ENCODE measurements around the gene RAP2B. TPM values are rescaled to one million over a fixed set of nuclear protein-coding genes. Genes with fewer than 3 reads are reported as not detected.
"Not testable (repeated sequence)": the region's sequence is repeated elsewhere in the genome, so short reads cannot be mapped to it uniquely, and the experiment has no call there.

Gene RAP2B
- total RNA-seq, 1 donor from 2014 or later: 12.0 TPM

DNA sequence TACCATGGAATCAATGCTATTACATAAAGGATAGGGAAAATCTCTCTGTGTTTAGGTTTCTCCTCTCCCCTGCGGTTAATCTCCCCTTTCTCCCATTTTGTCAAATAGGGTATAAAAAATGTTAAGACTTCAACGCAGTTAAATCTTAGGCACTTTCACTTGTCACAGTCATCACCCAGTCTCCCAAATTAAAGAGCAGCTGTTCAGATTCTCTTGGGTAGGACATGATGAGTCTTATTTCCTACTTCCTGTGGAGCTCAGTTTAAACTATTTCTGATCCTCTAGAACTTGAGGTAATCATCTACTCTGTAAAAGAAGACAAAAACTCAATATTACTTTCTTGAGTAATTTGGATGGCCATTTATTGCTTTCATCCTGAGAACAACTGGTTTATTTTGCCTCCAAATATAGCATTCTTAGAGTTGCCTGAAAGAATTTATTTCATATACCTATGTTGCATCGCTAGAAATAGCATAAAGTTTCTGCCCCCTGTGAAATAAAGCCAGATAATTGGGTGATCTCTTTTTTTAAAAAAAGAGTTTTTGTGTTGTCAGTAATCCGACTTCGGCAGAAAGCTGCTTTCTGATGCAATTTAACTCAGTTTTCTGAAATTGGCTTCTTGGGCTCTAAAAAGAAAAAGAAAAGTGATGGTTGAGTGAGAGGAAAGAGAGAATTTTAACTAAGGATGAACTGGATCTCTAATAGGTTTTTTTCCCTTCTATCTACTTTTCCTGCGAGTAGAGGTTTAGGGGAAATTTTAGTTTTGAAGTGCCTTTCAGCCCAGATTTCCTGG is 20.7 kb downstream of the RAP2B start:
- Histone ChIP-seq H3K36me3 (ENCODE audit: control insufficient read depth in 3 of 3, insufficient read depth in 3 of 3, low read length in 3 of 3) (no peaks in the 10 kb centered on the region), H3K27ac (ENCODE audit: low read depth, low read length) (no peak overlapping the region), H3K27me3 (ENCODE audit: control insufficient read depth in 3 of 3, insufficient read depth in 3 of 3, low read length in 3 of 3) (no peaks in the 10 kb centered on the region), H3K9me3 (ENCODE audit: control insufficient read depth in 3 of 3, low read length in 3 of 3) (no peaks in the 10 kb centered on the region), H3K4me3 (ENCODE audit: low read length in 3 of 3) (no peak overlapping the region), H3K9ac (ENCODE audit: low read depth in 1 of 3, low read length in 3 of 3) (no peak overlapping the region), H3K4me1 (ENCODE audit: control insufficient read depth in 3 of 3, insufficient read depth in 3 of 3, low read length in 3 of 3) (no peaks in the 10 kb centered on the region)

DNA sequence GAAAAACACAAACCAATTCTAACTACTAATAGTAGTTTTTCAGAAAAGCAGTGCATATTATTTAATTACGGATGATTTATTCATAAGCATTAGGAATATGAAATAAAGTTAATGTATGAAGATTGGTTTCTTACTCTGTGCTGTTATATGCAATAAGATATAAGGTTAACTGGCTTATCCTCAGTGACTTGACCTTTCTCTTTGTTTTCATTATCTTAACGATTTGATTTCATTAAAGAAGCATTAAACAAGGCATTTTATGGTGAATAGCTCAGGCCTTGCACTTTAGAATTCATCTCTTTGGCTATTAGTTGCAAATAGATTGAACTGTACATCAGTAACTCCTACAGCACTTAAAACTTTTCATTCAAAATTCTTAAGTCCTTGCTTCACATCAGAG is 28.9 kb downstream of the RAP2B start:
- no peaks in the 10 kb centered on the region for H3K4me1 ChIP-seq (ENCODE audit: control insufficient read depth in 3 of 3, insufficient read depth in 3 of 3, low read length in 3 of 3)
- H3K9me3 ChIP-seq (ENCODE audit: control insufficient read depth in 3 of 3, low read length in 3 of 3): no peaks in the 10 kb centered on the region
- H3K27ac ChIP-seq (ENCODE audit: low read depth, low read length): no peak overlapping the region
- no peaks in the 10 kb centered on the region for H3K36me3 ChIP-seq (ENCODE audit: control insufficient read depth in 3 of 3, insufficient read depth in 3 of 3, low read length in 3 of 3)
- H3K9ac ChIP-seq (ENCODE audit: low read depth in 1 of 3, low read length in 3 of 3): no peak overlapping the region
- no peak overlapping the region for H3K4me3 ChIP-seq (ENCODE audit: low read length in 3 of 3)
- H3K27me3 ChIP-seq (ENCODE audit: control insufficient read depth in 3 of 3, insufficient read depth in 3 of 3, low read length in 3 of 3): no peaks in the 10 kb centered on the region

DNA sequence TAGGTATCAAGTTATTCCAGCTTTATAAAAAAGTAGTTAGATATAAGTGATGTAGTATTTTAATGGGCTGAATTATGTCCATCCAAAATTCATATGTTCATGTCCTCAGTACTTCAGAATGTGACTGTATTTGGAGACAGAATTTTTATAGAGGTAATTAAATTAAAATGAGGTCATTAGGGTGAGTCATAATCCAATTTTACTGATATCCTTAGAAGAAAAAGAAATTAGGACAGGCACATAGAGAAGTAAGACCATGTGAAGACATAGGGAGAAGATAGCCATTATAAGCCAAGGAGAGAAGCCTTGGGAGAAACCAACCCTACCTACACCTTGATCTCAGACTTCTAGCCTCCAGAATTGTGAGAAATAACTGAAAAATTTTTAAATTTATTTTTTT is 30.3 kb downstream of the RAP2B start:
- H3K9me3 ChIP-seq (ENCODE audit: control insufficient read depth in 3 of 3, low read length in 3 of 3): no peaks in the 10 kb centered on the region
- H3K4me1 ChIP-seq (ENCODE audit: control insufficient read depth in 3 of 3, insufficient read depth in 3 of 3, low read length in 3 of 3): no peaks in the 10 kb centered on the region
- no peaks in the 10 kb centered on the region for H3K27me3 ChIP-seq (ENCODE audit: control insufficient read depth in 3 of 3, insufficient read depth in 3 of 3, low read length in 3 of 3)
- no peak overlapping the region for H3K4me3 ChIP-seq (ENCODE audit: low read length in 3 of 3)
- H3K36me3 ChIP-seq (ENCODE audit: control insufficient read depth in 3 of 3, insufficient read depth in 3 of 3, low read length in 3 of 3): no peaks in the 10 kb centered on the region
- no peak overlapping the region for H3K27ac ChIP-seq (ENCODE audit: low read depth, low read length)
- H3K9ac ChIP-seq (ENCODE audit: low read depth in 1 of 3, low read length in 3 of 3): no peak overlapping the region

DNA sequence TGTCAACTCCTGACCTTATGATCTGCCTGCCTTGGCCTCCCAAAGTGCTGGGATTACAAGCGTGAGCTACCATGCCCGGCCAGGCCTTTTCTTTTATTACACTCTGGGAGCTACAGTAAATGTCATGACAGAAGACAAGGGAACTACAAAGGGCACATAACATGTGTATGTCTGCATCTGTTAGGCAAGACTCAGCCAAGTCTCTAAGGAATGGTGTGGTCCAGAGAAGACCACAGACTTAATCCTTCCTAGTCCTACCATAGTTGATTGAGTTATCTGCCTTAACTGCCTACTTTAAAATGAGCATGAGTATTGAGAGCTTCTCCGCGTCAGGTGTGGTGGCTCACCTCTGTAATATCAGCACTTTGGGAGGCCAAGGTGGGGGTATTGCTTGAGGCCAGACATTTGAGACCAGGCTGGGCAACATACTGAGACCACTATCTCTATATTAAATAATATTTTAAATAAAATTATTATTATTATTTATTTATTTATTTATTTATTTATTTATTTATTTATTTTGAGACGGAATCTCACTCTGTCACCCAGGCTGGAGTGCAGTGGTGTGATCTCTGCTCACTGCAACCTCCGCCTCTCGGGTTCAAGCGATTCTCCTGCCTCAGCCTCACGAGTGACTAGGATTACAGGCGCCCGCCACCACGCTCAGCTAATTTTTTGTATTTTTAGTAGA is 31.9 kb downstream of the RAP2B start:
- not testable (repeated sequence) for H3K27me3 ChIP-seq (ENCODE audit: control insufficient read depth in 3 of 3, insufficient read depth in 3 of 3, low read length in 3 of 3); H3K4me3 ChIP-seq (ENCODE audit: low read length in 3 of 3); H3K9ac ChIP-seq (ENCODE audit: low read depth in 1 of 3, low read length in 3 of 3); H3K36me3 ChIP-seq (ENCODE audit: control insufficient read depth in 3 of 3, insufficient read depth in 3 of 3, low read length in 3 of 3); H3K9me3 ChIP-seq (ENCODE audit: control insufficient read depth in 3 of 3, low read length in 3 of 3); H3K27ac ChIP-seq (ENCODE audit: low read depth, low read length); H3K4me1 ChIP-seq (ENCODE audit: control insufficient read depth in 3 of 3, insufficient read depth in 3 of 3, low read length in 3 of 3)

DNA sequence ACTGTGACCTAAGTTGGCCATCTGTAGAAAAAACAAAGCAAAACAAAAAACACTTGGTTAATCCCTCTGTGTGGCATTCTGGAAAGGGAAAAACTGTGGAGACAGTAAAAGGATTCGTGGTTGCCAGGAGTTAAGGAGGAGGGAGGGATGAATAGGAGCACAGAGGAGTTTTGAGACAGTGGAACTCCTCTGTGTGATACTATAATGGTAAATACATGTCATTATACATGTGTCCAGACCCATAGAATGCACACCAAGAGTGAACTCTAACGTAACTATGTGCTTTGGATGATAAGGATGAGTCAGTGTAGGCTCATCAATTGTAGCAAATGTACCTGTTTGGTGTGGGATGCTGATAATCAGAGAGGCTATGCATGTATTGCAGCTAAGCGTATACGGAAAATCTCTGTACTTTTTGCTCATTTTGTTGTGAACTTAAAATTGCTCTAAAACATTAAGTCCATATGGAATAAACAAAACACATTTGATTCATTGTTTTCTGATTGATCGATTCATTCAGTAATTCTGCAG is 33.4 kb downstream of the RAP2B start:
- Histone ChIP-seq H3K9ac (ENCODE audit: low read depth in 1 of 3, low read length in 3 of 3) (no peak overlapping the region), H3K4me1 (ENCODE audit: control insufficient read depth in 3 of 3, insufficient read depth in 3 of 3, low read length in 3 of 3) (no peaks in the 10 kb centered on the region), H3K4me3 (ENCODE audit: low read length in 3 of 3) (no peak overlapping the region), H3K27ac (ENCODE audit: low read depth, low read length) (no peak overlapping the region), H3K27me3 (ENCODE audit: control insufficient read depth in 3 of 3, insufficient read depth in 3 of 3, low read length in 3 of 3) (no peaks in the 10 kb centered on the region), H3K36me3 (ENCODE audit: control insufficient read depth in 3 of 3, insufficient read depth in 3 of 3, low read length in 3 of 3) (no peaks in the 10 kb centered on the region), H3K9me3 (ENCODE audit: control insufficient read depth in 3 of 3, low read length in 3 of 3) (no peaks in the 10 kb centered on the region)

DNA sequence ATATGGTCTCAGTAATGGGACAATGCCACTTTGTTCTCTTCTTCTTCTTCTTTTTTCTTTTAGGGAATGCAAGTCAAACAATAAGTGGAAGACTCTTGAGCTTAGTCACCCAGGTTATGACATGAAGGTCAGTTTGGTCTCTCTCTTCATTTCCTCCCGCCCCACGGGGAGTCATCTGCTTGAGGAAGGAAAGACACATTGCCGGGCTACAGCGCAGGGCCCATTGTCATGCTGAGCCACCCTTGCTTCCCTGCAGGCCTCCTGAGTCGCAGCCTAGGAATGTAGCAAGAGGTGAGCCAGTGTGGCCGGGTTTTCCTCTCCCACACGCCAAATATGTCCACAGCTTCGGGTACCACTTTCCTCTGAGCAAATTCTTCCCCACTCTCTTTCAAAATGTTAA is 47.6 kb downstream of the RAP2B start:
- Histone ChIP-seq H3K27me3 (ENCODE audit: control insufficient read depth in 3 of 3, insufficient read depth in 3 of 3, low read length in 3 of 3) (no peaks in the 10 kb centered on the region), H3K9ac (ENCODE audit: low read depth in 1 of 3, low read length in 3 of 3) (no peak overlapping the region), H3K4me3 (ENCODE audit: low read length in 3 of 3) (no peak overlapping the region), H3K4me1 (ENCODE audit: control insufficient read depth in 3 of 3, insufficient read depth in 3 of 3, low read length in 3 of 3) (no peaks in the 10 kb centered on the region), H3K9me3 (ENCODE audit: control insufficient read depth in 3 of 3, low read length in 3 of 3) (no peaks in the 10 kb centered on the region), H3K27ac (ENCODE audit: low read depth, low read length) (no peak overlapping the region), H3K36me3 (ENCODE audit: control insufficient read depth in 3 of 3, insufficient read depth in 3 of 3, low read length in 3 of 3) (no peaks in the 10 kb centered on the region)

DNA sequence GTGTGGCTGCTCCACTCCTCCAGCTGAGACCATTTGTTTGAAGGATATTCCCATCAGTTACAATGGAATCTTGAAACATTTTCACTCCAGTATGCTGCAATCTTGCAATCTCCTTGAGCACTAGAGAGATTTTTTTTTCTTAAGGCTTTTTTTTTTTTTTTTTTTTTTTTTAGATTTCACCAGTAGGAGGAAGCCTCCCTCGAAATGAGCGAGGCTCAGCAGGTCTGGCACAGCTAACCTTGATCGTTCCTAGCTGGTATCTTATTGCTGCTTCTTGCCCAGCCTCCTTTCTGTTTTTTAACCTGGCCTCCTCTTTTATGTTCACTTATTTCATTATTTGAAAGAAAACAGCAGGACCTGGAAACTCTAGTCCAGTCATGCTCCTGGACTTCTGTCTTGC is 48.1 kb downstream of the RAP2B start:
- H3K27me3 ChIP-seq (ENCODE audit: control insufficient read depth in 3 of 3, insufficient read depth in 3 of 3, low read length in 3 of 3): no peaks in the 10 kb centered on the region
- H3K4me3 ChIP-seq (ENCODE audit: low read length in 3 of 3): no peak overlapping the region
- H3K9me3 ChIP-seq (ENCODE audit: control insufficient read depth in 3 of 3, low read length in 3 of 3): no peaks in the 10 kb centered on the region
- no peaks in the 10 kb centered on the region for H3K36me3 ChIP-seq (ENCODE audit: control insufficient read depth in 3 of 3, insufficient read depth in 3 of 3, low read length in 3 of 3)
- H3K9ac ChIP-seq (ENCODE audit: low read depth in 1 of 3, low read length in 3 of 3): no peak overlapping the region
- H3K4me1 ChIP-seq (ENCODE audit: control insufficient read depth in 3 of 3, insufficient read depth in 3 of 3, low read length in 3 of 3): no peaks in the 10 kb centered on the region
- H3K27ac ChIP-seq (ENCODE audit: low read depth, low read length): no peak overlapping the region

DNA sequence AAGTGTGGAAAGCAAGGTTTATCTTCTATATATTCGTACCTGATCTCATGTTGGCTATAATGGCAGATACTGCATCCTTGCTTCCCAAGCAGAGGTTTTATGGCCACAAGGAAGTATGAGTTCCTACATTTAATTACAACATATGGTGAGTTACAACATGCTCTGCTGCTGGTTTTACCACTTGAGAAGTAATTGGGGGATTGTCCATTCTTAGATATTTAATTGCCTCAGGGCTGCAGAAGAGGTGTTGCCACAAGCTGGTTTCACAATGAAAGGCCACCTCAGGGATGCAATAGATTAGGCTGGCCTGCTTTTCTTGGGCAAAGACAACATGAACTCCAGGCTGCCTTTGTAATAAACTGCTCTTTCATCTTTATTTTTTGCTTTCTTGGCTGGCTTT is 48.6 kb downstream of the RAP2B start:
- H3K36me3 ChIP-seq (ENCODE audit: control insufficient read depth in 3 of 3, insufficient read depth in 3 of 3, low read length in 3 of 3): no peaks in the 10 kb centered on the region
- no peaks in the 10 kb centered on the region for H3K27me3 ChIP-seq (ENCODE audit: control insufficient read depth in 3 of 3, insufficient read depth in 3 of 3, low read length in 3 of 3)
- H3K9me3 ChIP-seq (ENCODE audit: control insufficient read depth in 3 of 3, low read length in 3 of 3): no peaks in the 10 kb centered on the region
- H3K27ac ChIP-seq (ENCODE audit: low read depth, low read length): no peak overlapping the region
- no peak overlapping the region for H3K9ac ChIP-seq (ENCODE audit: low read depth in 1 of 3, low read length in 3 of 3)
- no peak overlapping the region for H3K4me3 ChIP-seq (ENCODE audit: low read length in 3 of 3)
- no peaks in the 10 kb centered on the region for H3K4me1 ChIP-seq (ENCODE audit: control insufficient read depth in 3 of 3, insufficient read depth in 3 of 3, low read length in 3 of 3)

DNA sequence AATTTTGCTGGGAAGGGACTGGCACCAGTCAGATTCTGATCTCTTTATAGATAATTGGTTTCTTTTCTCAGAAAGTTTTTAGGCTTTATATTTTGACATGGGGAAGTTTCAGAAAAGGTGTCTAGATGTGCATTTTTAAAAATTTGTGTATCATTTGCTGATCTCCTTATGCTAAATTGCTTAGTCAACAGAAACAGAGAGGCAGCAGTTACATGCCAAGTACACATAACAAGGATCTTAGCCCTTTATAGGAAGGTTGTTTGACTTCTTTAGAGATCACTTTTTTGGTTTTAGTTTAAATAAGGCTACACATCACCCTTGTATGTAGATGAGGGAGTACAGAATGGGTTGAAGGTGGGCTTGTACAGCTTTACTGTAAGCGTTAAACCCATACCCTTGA is 53.5 kb downstream of the RAP2B start:
- Histone ChIP-seq H3K27ac (ENCODE audit: low read depth, low read length) (no peak overlapping the region), H3K9ac (ENCODE audit: low read depth in 1 of 3, low read length in 3 of 3) (no peak overlapping the region), H3K4me3 (ENCODE audit: low read length in 3 of 3) (no peak overlapping the region), H3K9me3 (ENCODE audit: control insufficient read depth in 3 of 3, low read length in 3 of 3) (no peaks in the 10 kb centered on the region), H3K27me3 (ENCODE audit: control insufficient read depth in 3 of 3, insufficient read depth in 3 of 3, low read length in 3 of 3) (no peaks in the 10 kb centered on the region), H3K36me3 (ENCODE audit: control insufficient read depth in 3 of 3, insufficient read depth in 3 of 3, low read length in 3 of 3) (no peaks in the 10 kb centered on the region), H3K4me1 (ENCODE audit: control insufficient read depth in 3 of 3, insufficient read depth in 3 of 3, low read length in 3 of 3) (no peaks in the 10 kb centered on the region)

DNA sequence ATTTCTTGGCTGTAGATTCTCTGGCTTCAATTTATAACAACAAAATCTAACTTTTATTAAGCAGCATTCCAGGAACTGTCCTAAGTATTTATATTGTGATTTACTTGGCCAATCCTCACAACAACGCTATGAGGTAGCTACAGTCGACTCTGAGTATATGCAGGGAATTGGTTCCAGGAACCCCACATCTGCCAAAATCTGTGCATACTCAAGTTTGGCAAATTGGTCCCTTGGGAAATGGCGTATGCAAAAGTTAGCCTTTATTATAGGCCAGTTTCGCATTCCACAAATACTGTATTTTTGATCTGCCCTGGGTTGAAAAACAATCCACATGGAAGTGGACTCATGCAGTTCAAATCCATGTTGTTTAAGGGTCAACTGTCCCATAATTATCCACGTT is 53.9 kb downstream of the RAP2B start:
- Histone ChIP-seq H3K9ac (ENCODE audit: low read depth in 1 of 3, low read length in 3 of 3) (no peak overlapping the region), H3K9me3 (ENCODE audit: control insufficient read depth in 3 of 3, low read length in 3 of 3) (no peaks in the 10 kb centered on the region), H3K36me3 (ENCODE audit: control insufficient read depth in 3 of 3, insufficient read depth in 3 of 3, low read length in 3 of 3) (no peaks in the 10 kb centered on the region), H3K27ac (ENCODE audit: low read depth, low read length) (no peak overlapping the region), H3K4me3 (ENCODE audit: low read length in 3 of 3) (no peak overlapping the region), H3K4me1 (ENCODE audit: control insufficient read depth in 3 of 3, insufficient read depth in 3 of 3, low read length in 3 of 3) (no peaks in the 10 kb centered on the region), H3K27me3 (ENCODE audit: control insufficient read depth in 3 of 3, insufficient read depth in 3 of 3, low read length in 3 of 3) (no peaks in the 10 kb centered on the region)

Measured in skeletal muscle tissue (tissue), 4 donors.